Measurements from ENCODE around the gene CACNG4.

The CACNG4 gene

DNA sequence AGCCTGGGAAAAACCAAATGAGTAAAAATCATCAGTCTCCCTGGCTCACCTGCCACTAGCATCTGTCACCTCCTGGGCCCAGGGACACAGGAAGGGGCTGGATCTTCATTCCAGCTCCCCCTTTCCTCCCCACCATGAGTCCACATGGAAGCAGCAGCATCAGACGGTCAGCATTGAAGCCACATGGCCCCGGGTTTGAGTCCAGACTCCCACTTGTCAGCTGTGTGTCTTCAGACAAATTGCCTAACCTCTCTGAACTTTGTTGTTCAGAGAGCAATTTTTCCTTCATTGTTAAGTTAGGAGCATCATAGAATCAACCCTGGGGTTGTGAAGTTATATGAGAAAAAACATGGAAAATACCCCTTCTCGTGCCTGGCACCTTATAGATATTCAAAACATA lies 10.7 kb downstream of the CACNG4 start:
- H3K4me3 ChIP-seq (ENCODE audit: low read depth, low read length): no peak overlapping the region
- TF ChIP-seq, protein P1, sequence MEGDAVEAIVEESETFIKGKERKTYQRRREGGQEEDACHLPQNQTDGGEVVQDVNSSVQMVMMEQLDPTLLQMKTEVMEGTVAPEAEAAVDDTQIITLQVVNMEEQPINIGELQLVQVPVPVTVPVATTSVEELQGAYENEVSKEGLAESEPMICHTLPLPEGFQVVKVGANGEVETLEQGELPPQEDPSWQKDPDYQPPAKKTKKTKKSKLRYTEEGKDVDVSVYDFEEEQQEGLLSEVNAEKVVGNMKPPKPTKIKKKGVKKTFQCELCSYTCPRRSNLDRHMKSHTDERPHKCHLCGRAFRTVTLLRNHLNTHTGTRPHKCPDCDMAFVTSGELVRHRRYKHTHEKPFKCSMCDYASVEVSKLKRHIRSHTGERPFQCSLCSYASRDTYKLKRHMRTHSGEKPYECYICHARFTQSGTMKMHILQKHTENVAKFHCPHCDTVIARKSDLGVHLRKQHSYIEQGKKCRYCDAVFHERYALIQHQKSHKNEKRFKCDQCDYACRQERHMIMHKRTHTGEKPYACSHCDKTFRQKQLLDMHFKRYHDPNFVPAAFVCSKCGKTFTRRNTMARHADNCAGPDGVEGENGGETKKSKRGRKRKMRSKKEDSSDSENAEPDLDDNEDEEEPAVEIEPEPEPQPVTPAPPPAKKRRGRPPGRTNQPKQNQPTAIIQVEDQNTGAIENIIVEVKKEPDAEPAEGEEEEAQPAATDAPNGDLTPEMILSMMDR (IDR thresholded peaks at IDR 0.05; ENCODE audit: borderline replicate concordance, insufficient read depth, low read depth, low read length): no peak

DNA sequence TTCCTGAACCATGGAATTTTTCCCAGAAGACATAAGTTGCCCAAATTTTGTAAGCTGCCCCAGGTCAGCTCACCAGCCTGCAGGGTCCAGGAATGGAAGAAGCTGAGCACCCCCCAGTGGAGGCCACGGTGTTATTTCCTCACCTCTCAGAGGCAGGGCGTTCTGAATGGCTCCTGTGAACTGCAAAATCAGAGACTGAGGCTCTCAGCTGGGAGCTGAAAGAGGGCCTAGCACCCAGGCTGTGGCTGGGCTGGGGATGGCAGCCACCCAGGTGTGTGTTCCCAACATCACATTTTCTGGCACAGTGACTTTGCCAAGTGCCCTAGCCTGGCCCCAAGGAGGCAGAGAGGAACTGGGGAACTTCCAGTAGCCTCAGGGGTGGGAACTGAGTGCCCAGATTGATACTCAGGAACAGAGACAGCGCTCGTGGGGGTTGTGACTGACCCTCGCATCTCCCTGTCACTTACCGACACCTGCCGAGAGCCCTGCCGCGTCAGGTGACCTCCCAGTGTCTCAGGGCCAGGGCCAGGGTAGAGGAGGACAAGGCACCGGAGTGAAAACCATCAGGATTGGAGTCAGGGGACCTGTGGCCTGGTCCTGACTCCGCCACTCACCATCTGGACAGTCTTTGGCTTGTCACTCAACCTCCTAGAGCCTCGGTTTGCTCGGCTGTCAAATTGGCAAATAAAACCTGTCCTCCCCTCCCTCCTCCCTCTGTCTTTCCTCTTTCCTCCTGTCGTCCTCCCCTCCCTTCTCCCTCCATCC lies 11.3 kb downstream of the CACNG4 start:
- TF ChIP-seq, protein P1 (IDR thresholded peaks at IDR 0.05; ENCODE audit: borderline replicate concordance, insufficient read depth, low read depth, low read length): 0 out of 2 replicates have a peak, but pooled peaks have one; percentile 16
- H3K4me3 ChIP-seq (ENCODE audit: low read depth, low read length): no peak overlapping the region

DNA sequence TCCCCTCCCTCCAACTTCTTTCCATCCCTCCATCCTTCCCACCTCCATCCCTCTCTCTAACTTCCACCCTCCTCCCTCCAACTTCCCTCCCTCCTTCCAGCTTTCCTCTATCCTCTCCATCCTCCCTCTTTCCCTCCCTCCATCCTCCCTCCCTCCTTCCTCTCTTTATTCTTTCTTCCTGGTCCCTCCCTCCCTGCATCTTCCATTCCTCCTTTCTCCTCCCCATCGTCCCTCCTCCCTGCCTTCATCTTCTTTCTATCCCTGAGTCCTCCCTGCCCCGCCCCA lies 11.8 kb downstream of the CACNG4 start:
- TF ChIP-seq, protein P1 (IDR thresholded peaks at IDR 0.05; ENCODE audit: borderline replicate concordance, insufficient read depth, low read depth, low read length): no peak

DNA sequence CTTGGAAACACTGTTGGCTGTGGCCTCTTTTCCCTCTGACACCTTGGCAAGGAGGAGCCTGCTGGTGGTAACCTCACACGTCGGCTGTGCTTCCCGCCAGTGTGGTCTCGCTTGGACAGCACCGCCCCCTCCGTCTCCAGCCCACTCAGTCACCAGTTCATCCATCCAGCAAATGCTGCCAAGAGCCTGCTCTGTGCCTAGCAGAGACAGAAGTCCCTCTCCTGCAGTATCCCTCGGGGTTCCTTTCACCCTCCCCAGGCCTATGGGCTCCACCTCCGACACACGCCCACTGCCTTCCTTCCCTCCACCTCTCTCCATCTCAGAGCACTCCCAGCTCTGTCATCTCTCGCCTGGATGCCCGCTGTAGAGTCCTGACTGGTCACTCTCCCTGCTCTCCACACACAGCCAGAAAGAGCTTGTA lies 12.3 kb downstream of the CACNG4 start:
- no peak overlapping the region for H3K4me3 ChIP-seq (ENCODE audit: low read depth, low read length)
- TF ChIP-seq, protein P1 (IDR thresholded peaks at IDR 0.05; ENCODE audit: borderline replicate concordance, insufficient read depth, low read depth, low read length): no peak

More for the DNA sequence above, 11.8 kb downstream of the CACNG4 start:
- no peak overlapping the region for H3K4me3 ChIP-seq (ENCODE audit: low read depth, low read length)

DNA sequence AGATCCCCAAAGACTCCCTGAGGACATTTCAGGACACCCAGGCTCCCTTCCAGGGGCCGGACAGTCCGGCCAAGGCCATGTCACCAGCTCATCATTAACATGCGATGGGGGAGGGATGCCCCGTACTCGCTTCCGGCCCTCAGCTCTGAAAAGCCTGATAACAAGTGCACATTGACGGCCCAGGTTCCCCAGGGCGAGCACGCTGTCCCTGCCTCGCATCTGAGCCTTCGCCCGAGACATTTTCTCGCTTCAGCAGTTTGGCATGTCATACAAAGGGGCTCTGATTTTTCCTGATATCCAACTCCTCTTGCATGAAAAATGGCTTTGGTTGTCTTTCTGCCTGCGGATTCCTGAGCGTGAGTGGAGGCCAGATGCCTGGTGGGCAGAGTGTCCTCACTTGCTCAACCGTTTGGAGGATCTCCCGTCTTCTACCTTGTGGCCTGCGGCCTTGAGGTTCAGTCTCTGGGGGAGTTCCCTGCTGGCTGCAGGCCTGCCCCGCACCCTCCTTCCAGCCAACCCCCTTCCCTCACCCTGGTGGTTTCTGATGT lies 14.1 kb downstream of the CACNG4 start:
- TF ChIP-seq, protein P1 (IDR thresholded peaks at IDR 0.05; ENCODE audit: borderline replicate concordance, insufficient read depth, low read depth, low read length): no peak
- H3K4me3 ChIP-seq (ENCODE audit: low read depth, low read length): no peak overlapping the region

DNA sequence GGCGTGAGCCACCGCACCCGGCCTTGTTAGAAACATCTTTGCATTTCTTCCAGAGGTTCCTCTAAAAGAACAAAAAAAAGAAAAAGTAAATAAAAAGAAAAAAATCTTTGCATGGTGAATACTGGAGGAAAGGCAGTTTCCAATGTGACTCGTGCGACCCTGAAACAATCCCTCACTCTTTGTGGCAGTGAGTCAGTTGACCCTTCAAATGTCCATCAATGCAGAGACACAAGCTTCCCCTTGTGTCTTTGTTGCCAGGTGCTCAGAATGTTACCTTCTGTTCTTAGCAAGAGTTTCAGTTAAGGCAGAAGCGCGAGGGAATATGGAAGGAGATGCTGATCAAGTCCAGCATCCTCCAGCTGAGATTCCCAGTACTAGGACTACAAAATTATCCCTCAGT lies 16.4 kb downstream of the CACNG4 start:
- H3K4me3 ChIP-seq (ENCODE audit: low read depth, low read length): no peak overlapping the region
- TF ChIP-seq, protein P1 (IDR thresholded peaks at IDR 0.05; ENCODE audit: borderline replicate concordance, insufficient read depth, low read depth, low read length): no peak

DNA sequence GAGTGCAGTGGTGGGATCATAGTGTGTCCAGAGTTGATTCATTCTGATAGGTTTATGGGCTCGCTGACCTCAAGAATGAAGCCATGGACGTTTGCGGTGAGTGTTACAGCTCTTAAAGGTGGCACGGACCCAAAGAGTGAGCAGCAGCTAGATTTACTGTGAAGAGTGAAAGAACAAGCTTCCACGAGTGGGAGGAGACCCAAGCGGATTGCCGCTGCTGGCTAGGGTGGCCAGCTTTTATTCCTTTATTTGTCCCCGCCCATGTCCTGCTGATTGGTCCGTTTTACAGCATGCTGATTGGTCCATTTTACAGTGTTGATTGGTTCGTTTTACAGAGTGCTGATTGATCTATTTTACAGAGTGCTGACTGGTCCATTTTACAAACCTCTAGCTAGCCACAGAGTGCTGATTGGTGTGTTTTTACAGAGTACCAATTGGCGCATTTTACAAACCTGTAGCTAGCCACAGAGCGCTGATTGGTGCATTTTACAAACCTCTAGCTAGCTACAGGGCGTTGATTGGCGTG lies 17.5 kb downstream of the CACNG4 start:
- TF ChIP-seq, protein P1 (IDR thresholded peaks at IDR 0.05; ENCODE audit: borderline replicate concordance, insufficient read depth, low read depth, low read length): no peak
- no peak overlapping the region for H3K4me3 ChIP-seq (ENCODE audit: low read depth, low read length)
